Neural progenitor cell (in vitro differentiated cells): ENCODE data around the gene HSPA4L.

Source experiments
- EZH2 ChIP-seq: fragments of 200-600 bp; sonication (generic); IDR thresholded peaks from 2 replicates; pipeline ENCODE4 v1.6.1; 2017; ENCODE audit warnings: antibody characterized with exemption, mild to moderate bottlenecking, moderate library complexity
- EZH2phosphoT487 ChIP-seq: fragments of 200-600 bp; sonication (generic); IDR thresholded peaks from 2 replicates; pipeline ENCODE4 v1.6.1; 2017; ENCODE audit warnings: antibody characterized with exemption
- TF ChIP-seq, protein P1 (sequence below): fragments of 200-600 bp; sonication (generic); IDR thresholded peaks from 2 replicates; pipeline ENCODE4 v1.5.1; 2017; ENCODE audit warnings: antibody characterized with exemption, mild to moderate bottlenecking

GRCh38 chr4:127781300-127782024 is 660 bp upstream of the HSPA4L start:
- TF ChIP-seq, protein P1, sequence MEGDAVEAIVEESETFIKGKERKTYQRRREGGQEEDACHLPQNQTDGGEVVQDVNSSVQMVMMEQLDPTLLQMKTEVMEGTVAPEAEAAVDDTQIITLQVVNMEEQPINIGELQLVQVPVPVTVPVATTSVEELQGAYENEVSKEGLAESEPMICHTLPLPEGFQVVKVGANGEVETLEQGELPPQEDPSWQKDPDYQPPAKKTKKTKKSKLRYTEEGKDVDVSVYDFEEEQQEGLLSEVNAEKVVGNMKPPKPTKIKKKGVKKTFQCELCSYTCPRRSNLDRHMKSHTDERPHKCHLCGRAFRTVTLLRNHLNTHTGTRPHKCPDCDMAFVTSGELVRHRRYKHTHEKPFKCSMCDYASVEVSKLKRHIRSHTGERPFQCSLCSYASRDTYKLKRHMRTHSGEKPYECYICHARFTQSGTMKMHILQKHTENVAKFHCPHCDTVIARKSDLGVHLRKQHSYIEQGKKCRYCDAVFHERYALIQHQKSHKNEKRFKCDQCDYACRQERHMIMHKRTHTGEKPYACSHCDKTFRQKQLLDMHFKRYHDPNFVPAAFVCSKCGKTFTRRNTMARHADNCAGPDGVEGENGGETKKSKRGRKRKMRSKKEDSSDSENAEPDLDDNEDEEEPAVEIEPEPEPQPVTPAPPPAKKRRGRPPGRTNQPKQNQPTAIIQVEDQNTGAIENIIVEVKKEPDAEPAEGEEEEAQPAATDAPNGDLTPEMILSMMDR: no peak
- TF ChIP-seq EZH2phosphoT487 (no peak), EZH2 (no peak)
